Heart left ventricle (tissue), 13 donors: ENCODE data around the gene PAX2.

Experiments used
- POLR2A ChIP-seq, 2 donors: fragments of 450-650 bp; IDR thresholded peaks; one replicate each; pipeline ENCODE4 v1.6.1; 2017; ENCODE audit warnings: antibody characterized with exemption in 2 of 2, mild to moderate bottlenecking in 2 of 2, moderate library complexity in 2 of 2
- TF ChIP-seq, protein P1 (sequence below), 12 donors: fragments of 200-600 bp; sonication (generic) in 4 of 12; IDR thresholded peaks; one replicate each; pipeline versions ENCODE4 v1.5.0 to v1.8.0; 2018 to 2022; ENCODE audit warnings: antibody characterized with exemption in 12 of 12, mild to moderate bottlenecking in 5 of 12
- donor health status: ischemic (EF 13 %, LVEDD 7.1; RV severe dilation, severe dysfunction).
- donor health status: DM: no; HTN: yes; CAD: no.
- donor health status: DM: no; HTN: no; CAD: no.
- donor health status: ischemic (EF 25% LVEDD 6.9; RV normal size, moderate dysfunction).
- donor health status: ischemic (EF 25% LVEDD 5.7; RV mildly dilated, moderate dysfunction).
- donor health status: ischemic (EF 35%, LVEDD 5.7; RV mildly dilated, moderate dysfunction).
- donor health status: nonischemic (EF 11% LVEDD 7.7; RV severe dilation, severe dysfunction).
- donor health status: DM: yes; HTN: yes; CAD: no.
- donor health status: PGD.
- donor health status: ischemic (EF 29% LVEDD 5.4; RV normal size, mild dysfunction).
- donor health status: nonischemic (EF 23%, LVEDD 6.1; RV moderate dilation, normal function).

GRCh38 chr10:100742076-100742771, 3.2 kb upstream of the PAX2 start:
- TF ChIP-seq, protein P1, sequence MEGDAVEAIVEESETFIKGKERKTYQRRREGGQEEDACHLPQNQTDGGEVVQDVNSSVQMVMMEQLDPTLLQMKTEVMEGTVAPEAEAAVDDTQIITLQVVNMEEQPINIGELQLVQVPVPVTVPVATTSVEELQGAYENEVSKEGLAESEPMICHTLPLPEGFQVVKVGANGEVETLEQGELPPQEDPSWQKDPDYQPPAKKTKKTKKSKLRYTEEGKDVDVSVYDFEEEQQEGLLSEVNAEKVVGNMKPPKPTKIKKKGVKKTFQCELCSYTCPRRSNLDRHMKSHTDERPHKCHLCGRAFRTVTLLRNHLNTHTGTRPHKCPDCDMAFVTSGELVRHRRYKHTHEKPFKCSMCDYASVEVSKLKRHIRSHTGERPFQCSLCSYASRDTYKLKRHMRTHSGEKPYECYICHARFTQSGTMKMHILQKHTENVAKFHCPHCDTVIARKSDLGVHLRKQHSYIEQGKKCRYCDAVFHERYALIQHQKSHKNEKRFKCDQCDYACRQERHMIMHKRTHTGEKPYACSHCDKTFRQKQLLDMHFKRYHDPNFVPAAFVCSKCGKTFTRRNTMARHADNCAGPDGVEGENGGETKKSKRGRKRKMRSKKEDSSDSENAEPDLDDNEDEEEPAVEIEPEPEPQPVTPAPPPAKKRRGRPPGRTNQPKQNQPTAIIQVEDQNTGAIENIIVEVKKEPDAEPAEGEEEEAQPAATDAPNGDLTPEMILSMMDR (IDR thresholded peaks at IDR 0.05): no peak
- no peak for TF ChIP-seq POLR2A (IDR thresholded peaks at IDR 0.05)
